Omental fat pad (tissue), 4 donors: ENCODE data around the gene CFAP65. TPM values are rescaled to one million over a fixed set of nuclear protein-coding genes. Genes with fewer than 3 reads are reported as not detected.

Experiments
- ATAC-seq: fragments of 150-250 bp; one replicate; pipeline ENCODE4 v1.9.1; 2016; ENCODE audit warnings: mild to moderate bottlenecking, moderate library complexity; ENCODE audit not compliant: low FRiP score
- DNase-seq: peaks from one replicate; pipeline ENCODE4 v3.0.0-alpha.2; 2019; ENCODE audit warnings: low spot score
- CTCF ChIP-seq, 3 donors: fragments of 450-650 bp; IDR thresholded peaks; one replicate each; pipeline ENCODE4 v1.5.1; 2016 to 2017; ENCODE audit warnings: antibody characterized with exemption in 3 of 3, mild to moderate bottlenecking in 3 of 3, moderate library complexity in 2 of 3
- total RNA-seq, 4 donors: library from RNA; depleted of rRNA; stranded (reverse); fragments of >200 nt; gene quantifications; one replicate each; pipeline ENCODE4 v1.1.0, GENCODE V29; 2016

Gene CFAP65
- total RNA-seq, 4 donors from 2014 or later: 0.19 TPM; not detected in 3

GRCh38 chr2:219056896-219057708 is 15.8 kb upstream of the CFAP65 start:
- no peak for TF ChIP-seq CTCF (IDR thresholded peaks at IDR 0.05)
- DNase-seq: no peak
- no peak for ATAC-seq

- ATAC-seq: no peak
- TF ChIP-seq CTCF (IDR thresholded peaks at IDR 0.05): no peak
- DNase-seq: no peak
Observed at GRCh38 chr2:219056176-219056895, 15.0 kb upstream of the CFAP65 start.

- TF ChIP-seq CTCF (IDR thresholded peaks at IDR 0.05): no peak
- no peak for ATAC-seq
- DNase-seq: no peak
Observed at GRCh38 chr2:219054956-219055903, 13.9 kb upstream of the CFAP65 start.

- no peak for DNase-seq
- no peak for TF ChIP-seq CTCF (IDR thresholded peaks at IDR 0.05)
- no peak for ATAC-seq
Observed at GRCh38 chr2:219049282-219049681, 8.0 kb upstream of the CFAP65 start.

- DNase-seq (no peak), ATAC-seq (no peak)
- no peak for TF ChIP-seq CTCF (IDR thresholded peaks at IDR 0.05)
Observed at GRCh38 chr2:219045937-219046550, 4.7 kb upstream of the CFAP65 start.

GRCh38 chr2:219042750-219043149 is 1.4 kb upstream of the CFAP65 start:
- DNase-seq (no peak), ATAC-seq (no peak)
- TF ChIP-seq CTCF (IDR thresholded peaks at IDR 0.05): no peak
